Heart left ventricle (tissue), 16 donors: ENCODE results near the gene CCDC188. TPM values are rescaled to one million over a fixed set of nuclear protein-coding genes. Genes with fewer than 3 reads are reported as not detected.

Experiments
- ATAC-seq, 4 donors: fragments of 200-7000 bp; cut with Tn5 transposase; one replicate each; pipeline ENCODE4 v1.9.1; 2020 to 2022; ENCODE audit warnings: moderate library complexity in 4 of 4, mild to moderate bottlenecking in 3 of 4, moderate number of reproducible peaks in 1 of 4
- DNase-seq, 5 donors: peaks; one replicate each; pipeline ENCODE4 v3.0.0-alpha.2; 2020
- H3K27ac ChIP-seq, 12 donors: fragments of 200-600 bp; sonication (generic) in 4 of 12; one replicate each; pipeline versions ENCODE4 v1.5.0 to v1.8.0; 2016 to 2022; ENCODE audit warnings: mild to moderate bottlenecking in 2 of 12
- H3K27me3 ChIP-seq, 9 donors: fragments of 200-600 bp; sonication (generic) in 2 of 9; one replicate each; pipeline versions ENCODE4 v1.5.1 to v1.8.0; 2016 to 2022; ENCODE audit warnings: mild to moderate bottlenecking in 3 of 9
- H3K36me3 ChIP-seq, 9 donors: fragments of 200-600 bp; sonication (generic) in 2 of 9; one replicate each; pipeline versions ENCODE4 v1.5.0 to v1.8.0; 2018 to 2022; ENCODE audit warnings: mild to moderate bottlenecking in 2 of 9
- H3K4me1 ChIP-seq, 12 donors: fragments of 200-600 bp; sonication (generic) in 4 of 12; one replicate each; pipeline versions ENCODE4 v1.5.0 to v1.8.0; 2016 to 2022; ENCODE audit warnings: mild to moderate bottlenecking in 3 of 12
- H3K4me3 ChIP-seq, 12 donors: fragments of 200-600 bp; sonication (generic) in 4 of 12; one replicate each; pipeline versions ENCODE4 v1.5.0 to v1.8.0; 2017 to 2022; ENCODE audit warnings: mild to moderate bottlenecking in 9 of 12, moderate library complexity in 4 of 12
- H3K9me3 ChIP-seq, 12 donors: fragments of 200-600 bp; sonication (generic) in 4 of 12; one replicate each; pipeline versions ENCODE4 v1.5.0 to v1.8.0; 2016 to 2022; ENCODE audit warnings: mild to moderate bottlenecking in 1 of 12
- POLR2A ChIP-seq, 2 donors: fragments of 450-650 bp; IDR thresholded peaks; one replicate each; pipeline ENCODE4 v1.6.1; 2017; ENCODE audit warnings: antibody characterized with exemption in 2 of 2, mild to moderate bottlenecking in 2 of 2, moderate library complexity in 2 of 2
- WGBS, 4 donors: extraction: QIAGEN DNeasy Blood & Tissue Kit in 2 of 4; methylation state at CpG; one replicate each; pipeline versions ENCODE4 v1.1.5 to v1.1.7; 2013 to 2018; 5-methylcytosine and 5-hydroxymethylcytosine counted together
- intact Hi-C, 10 donors: fragments of 100-400 bp; cut with DNase I; formaldehyde crosslinking; loops; one replicate each; pipeline versions ENCODE4 v1.11.1 to v1.14.2; 2022
- polyA plus RNA-seq, 2 donors: library from polyadenylated mRNA; stranded (reverse); fragments of 200-250 nt; gene quantifications; one replicate each; pipeline ENCODE4 v1.2.3, GENCODE V29; 2013
- total RNA-seq, 9 donors: library from RNA; depleted of rRNA in 2 of 9; stranded (reverse); fragments of >200 nt in 2 of 9; fragmentation: NEBNext Ultra II Directional in 3 of 9; extraction: Animal tissue kit (Norgen Biotek cat#: 25700) in 3 of 9; gene quantifications; one replicate each; pipeline versions ENCODE4 v1.1.0 to v1.2.4, GENCODE V29; 2016 to 2023
- TF ChIP-seq, protein P1 (sequence below), 12 donors: fragments of 200-600 bp; sonication (generic) in 4 of 12; IDR thresholded peaks; one replicate each; pipeline versions ENCODE4 v1.5.0 to v1.8.0; 2018 to 2022; ENCODE audit warnings: antibody characterized with exemption in 12 of 12, mild to moderate bottlenecking in 5 of 12
- donor health status: ischemic (EF 13 %, LVEDD 7.1; RV severe dilation, severe dysfunction).
- donor health status: healthy with polysubstance abuse.
- donor health status: DM: no; HTN: yes; CAD: no.
- donor health status: DM: no; HTN: no; CAD: no.
- donor health status: ischemic (EF 25% LVEDD 6.9; RV normal size, moderate dysfunction).
- donor health status: ischemic (EF 25% LVEDD 5.7; RV mildly dilated, moderate dysfunction).
- donor health status: healthy.
- donor health status: DM: yes; HTN: yes; CAD: no.
- donor health status: ischemic (EF 35%, LVEDD 5.7; RV mildly dilated, moderate dysfunction).
- donor health status: nonischemic (EF 11% LVEDD 7.7; RV severe dilation, severe dysfunction).
- donor health status: DM: yes; HTN: yes; CAD: no.
- donor health status: PGD.
- donor health status: ischemic (EF 29% LVEDD 5.4; RV normal size, mild dysfunction).
- donor health status: nonischemic (EF 23%, LVEDD 6.1; RV moderate dilation, normal function).

Gene CCDC188
- total and polyA plus RNA-seq, 11 donors, result 0.17 to 1.0 (median 0.50) TPM; not detected in 4

DNA sequence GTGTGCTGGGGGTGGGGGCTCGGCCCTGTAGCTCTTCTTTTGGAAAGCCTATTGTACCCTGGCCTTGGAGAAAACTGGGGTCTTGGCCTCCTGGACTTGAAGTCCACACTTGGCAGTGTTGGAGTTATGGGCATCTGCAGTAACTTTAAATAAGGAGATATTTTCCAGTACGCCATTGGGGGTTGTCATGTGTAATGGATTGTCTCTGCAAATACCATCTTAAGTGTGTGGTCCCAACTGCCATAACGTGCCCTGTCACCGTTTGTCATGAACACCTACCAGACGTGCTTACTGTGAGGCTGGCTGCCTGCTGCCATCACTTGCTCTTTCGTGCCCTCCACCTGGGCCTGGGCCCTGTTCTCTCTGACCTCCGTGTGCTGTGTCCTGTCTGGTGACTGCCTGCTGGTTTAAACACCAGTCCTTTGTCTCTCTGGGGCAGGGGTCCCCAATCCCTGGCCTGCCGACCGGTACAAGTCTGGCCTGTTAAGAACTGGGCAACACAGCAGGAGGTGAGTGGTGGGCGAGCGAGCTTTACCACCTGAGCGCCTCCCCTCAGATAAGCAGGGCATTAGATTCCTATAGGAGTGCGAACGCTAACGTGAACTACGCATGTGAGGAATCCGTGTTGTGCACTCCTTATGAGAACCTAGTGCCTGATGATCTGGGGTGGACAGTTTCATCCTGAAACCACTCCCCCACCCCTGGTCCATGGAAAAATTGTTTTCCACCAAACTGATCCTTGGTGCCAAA, 22.8 kb downstream of the CCDC188 start:
- DNase-seq, result no peak
- intact Hi-C loops, result loop anchor here in 4 of 10 donors (5.0 to 10.0 kb wide), 2 partner anchors 156 to 163 kb away; no protein-coding TSS in a partner anchor
- no peak overlapping the region for H3K27ac ChIP-seq

DNA sequence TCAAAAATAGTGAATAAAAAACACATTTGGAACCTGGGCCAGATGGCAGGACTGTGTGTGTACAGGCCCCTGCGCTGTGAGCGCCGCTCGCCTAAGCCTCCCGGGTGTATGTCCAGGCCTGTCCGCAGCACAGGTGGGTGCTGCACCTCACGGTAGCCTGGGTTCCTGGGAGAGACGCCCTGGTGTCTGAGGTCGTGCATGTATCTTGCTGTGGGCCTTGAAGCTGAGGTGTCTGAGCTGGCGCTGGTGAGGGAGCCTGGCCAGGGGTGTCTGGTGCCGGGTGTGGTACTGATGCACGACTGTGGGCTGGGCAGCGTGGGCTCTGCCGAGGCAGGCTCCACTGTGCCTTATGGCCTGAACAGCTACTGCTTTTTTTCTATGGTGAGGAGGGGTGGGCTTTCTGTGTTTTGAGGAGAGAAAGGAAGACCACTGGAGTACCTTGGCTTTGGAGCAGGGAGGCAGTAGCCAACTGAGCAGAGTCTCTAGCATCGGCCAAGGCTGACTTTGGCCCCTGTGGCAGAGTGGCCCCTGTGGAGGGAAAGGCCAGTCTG, 23.5 kb downstream of the CCDC188 start:
- ATAC-seq, result no peak
- Histone ChIP-seq H3K27ac (no peak overlapping the region), H3K9me3 (no peaks in the 10 kb centered on the region), H3K36me3 (peaks cover 0 to 43% (median 29%) of the 10 kb centered on the region in 9 donors), H3K4me3 (no peak overlapping the region), H3K27me3 (no peaks in the 10 kb centered on the region), H3K4me1 (peaks cover 0 to 16% (median 5%) of the 10 kb centered on the region in 12 donors)
- TF ChIP-seq, protein P1, sequence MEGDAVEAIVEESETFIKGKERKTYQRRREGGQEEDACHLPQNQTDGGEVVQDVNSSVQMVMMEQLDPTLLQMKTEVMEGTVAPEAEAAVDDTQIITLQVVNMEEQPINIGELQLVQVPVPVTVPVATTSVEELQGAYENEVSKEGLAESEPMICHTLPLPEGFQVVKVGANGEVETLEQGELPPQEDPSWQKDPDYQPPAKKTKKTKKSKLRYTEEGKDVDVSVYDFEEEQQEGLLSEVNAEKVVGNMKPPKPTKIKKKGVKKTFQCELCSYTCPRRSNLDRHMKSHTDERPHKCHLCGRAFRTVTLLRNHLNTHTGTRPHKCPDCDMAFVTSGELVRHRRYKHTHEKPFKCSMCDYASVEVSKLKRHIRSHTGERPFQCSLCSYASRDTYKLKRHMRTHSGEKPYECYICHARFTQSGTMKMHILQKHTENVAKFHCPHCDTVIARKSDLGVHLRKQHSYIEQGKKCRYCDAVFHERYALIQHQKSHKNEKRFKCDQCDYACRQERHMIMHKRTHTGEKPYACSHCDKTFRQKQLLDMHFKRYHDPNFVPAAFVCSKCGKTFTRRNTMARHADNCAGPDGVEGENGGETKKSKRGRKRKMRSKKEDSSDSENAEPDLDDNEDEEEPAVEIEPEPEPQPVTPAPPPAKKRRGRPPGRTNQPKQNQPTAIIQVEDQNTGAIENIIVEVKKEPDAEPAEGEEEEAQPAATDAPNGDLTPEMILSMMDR (IDR thresholded peaks at IDR 0.05), result no peak
- TF ChIP-seq POLR2A (IDR thresholded peaks at IDR 0.05), result no peak
- no peak for DNase-seq
- intact Hi-C loops, result loop anchor here in 4 of 10 donors (5.0 to 10.0 kb wide), 2 partner anchors 155 to 163 kb away; no protein-coding TSS in a partner anchor
- WGBS, 4 donors, result 85 to 91% (median 88%) methylated on average over 15 of the region's 15 CpGs

More for the DNA sequence above, 22.8 kb downstream of the CCDC188 start:
- 45 to 71% (median 66%) methylated on average over 9 to 17 of the region's 17 CpGs for WGBS, 4 donors
- Histone ChIP-seq H3K36me3 (peaks cover 0 to 42% (median 28%) of the 10 kb centered on the region in 9 donors), H3K4me3 (no peak overlapping the region), H3K27me3 (no peaks in the 10 kb centered on the region), H3K9me3 (no peaks in the 10 kb centered on the region), H3K4me1 (peaks cover 3 to 22% (median 12%) of the 10 kb centered on the region in 12 donors)
- no peak for TF ChIP-seq POLR2A (IDR thresholded peaks at IDR 0.05)
- TF ChIP-seq, protein P1 (IDR thresholded peaks at IDR 0.05), result no peak
- ATAC-seq, result no peak

DNA sequence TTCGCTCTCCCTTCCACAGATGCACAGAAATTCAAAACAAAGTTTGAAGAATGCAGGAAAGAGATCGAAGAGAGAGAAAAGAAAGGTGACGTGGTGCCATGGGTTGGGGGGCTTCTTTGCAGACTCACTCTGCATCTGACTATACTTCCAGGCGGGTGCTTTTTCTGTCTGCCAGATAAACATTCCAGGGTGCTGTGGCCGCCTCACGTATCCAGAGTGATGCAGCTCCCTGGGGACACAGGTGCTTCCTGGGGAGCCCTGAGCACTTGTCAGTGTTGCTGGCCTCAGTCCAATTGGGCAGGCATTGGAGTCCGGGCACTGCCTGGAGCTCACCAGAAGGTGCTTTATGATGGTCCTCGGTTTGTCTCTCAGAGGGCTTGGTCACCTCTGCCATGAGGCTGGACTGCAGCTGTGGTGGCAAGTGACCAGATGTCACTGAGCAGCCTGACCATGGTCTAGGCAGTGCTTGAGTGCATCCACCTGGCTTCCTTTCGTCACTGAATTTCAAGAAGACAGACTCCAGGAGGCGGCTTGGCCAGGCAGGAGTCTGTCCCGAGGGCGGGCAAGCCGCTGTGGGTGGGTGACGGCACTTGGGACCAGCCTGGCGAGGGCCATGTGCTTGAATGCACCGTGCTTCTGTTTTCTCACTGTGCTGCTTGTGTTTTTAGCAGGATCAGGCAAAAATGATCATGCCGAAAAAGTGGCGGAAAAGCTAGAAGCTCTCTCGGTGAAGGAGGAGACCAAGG, 24.4 kb downstream of the CCDC188 start:
- no peaks in the 10 kb centered on the region for H3K27me3 ChIP-seq
- no peak overlapping the region for H3K27ac ChIP-seq
- H3K4me3 ChIP-seq, result no peak overlapping the region
- WGBS, 4 donors, result 69 to 85% (median 77%) methylated on average over 15 to 19 of the region's 19 CpGs
- intact Hi-C loops, result loop anchor here in 4 of 10 donors (5.0 to 10.0 kb wide), 2 partner anchors 154 to 162 kb away; no protein-coding TSS in a partner anchor
- no peak for ATAC-seq
- H3K9me3 ChIP-seq, result no peaks in the 10 kb centered on the region
- DNase-seq, result no peak
- peaks cover 0 to 11% (median 3%) of the 10 kb centered on the region in 12 donors for H3K4me1 ChIP-seq
- TF ChIP-seq, protein P1 (IDR thresholded peaks at IDR 0.05), result no peak
- no peak for TF ChIP-seq POLR2A (IDR thresholded peaks at IDR 0.05)
- H3K36me3 ChIP-seq, result peaks cover 0 to 52% (median 38%) of the 10 kb centered on the region in 9 donors
